Suprapubic skin (tissue), 3 donors: ENCODE results near the gene TAF11L5.
"Not testable (repeated sequence)": the region's sequence is repeated elsewhere in the genome, so short reads cannot be mapped to it uniquely, and the experiment has no call there.

Experiments
- EP300 ChIP-seq: sonication (generic); formaldehyde crosslinking; IDR thresholded peaks from one replicate; pipeline ENCODE4 v1.6.1; 2017; ENCODE audit warnings: antibody characterized with exemption
- POLR2A ChIP-seq, 2 donors: fragments of 450-650 bp; IDR thresholded peaks; one replicate each; pipeline ENCODE4 v1.6.1; 2017; ENCODE audit warnings: antibody characterized with exemption in 2 of 2, mild to moderate bottlenecking in 2 of 2, moderate library complexity in 2 of 2
- TF ChIP-seq, protein P1 (sequence below), 2 donors: fragments of 200-600 bp in 1 of 2; fragments of 450-650 bp in 1 of 2; sonication (generic) in 1 of 2; IDR thresholded peaks; one replicate each; pipeline ENCODE4 v1.5.1; 2016 to 2019; ENCODE audit warnings: antibody characterized with exemption in 2 of 2, mild to moderate bottlenecking in 1 of 2, moderate library complexity in 1 of 2

DNA sequence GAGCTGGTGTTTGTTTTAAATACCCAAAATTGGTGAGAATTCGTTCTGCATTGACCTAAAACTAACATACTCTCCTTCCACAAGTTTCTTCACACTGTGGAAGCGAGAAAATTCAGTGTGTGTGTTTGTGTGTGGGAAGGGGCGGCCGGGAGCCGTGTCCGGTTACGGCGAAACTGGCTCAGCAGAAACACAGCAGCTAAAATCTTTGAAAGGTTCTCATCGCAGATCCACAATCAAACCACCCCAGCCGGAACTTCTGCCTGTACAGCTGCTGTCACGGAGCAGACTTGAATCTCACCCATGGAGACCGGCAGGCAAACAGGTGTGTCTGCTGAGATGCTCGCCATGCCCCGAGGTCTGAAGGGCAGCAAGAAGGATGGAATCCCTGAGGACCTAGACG lies 3.3 kb downstream of the TAF11L5 start, which contains the start of gene TAF11L6:
- not testable (repeated sequence) for TF ChIP-seq POLR2A (IDR thresholded peaks at IDR 0.05); EP300
- TF ChIP-seq, protein P1, sequence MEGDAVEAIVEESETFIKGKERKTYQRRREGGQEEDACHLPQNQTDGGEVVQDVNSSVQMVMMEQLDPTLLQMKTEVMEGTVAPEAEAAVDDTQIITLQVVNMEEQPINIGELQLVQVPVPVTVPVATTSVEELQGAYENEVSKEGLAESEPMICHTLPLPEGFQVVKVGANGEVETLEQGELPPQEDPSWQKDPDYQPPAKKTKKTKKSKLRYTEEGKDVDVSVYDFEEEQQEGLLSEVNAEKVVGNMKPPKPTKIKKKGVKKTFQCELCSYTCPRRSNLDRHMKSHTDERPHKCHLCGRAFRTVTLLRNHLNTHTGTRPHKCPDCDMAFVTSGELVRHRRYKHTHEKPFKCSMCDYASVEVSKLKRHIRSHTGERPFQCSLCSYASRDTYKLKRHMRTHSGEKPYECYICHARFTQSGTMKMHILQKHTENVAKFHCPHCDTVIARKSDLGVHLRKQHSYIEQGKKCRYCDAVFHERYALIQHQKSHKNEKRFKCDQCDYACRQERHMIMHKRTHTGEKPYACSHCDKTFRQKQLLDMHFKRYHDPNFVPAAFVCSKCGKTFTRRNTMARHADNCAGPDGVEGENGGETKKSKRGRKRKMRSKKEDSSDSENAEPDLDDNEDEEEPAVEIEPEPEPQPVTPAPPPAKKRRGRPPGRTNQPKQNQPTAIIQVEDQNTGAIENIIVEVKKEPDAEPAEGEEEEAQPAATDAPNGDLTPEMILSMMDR (IDR thresholded peaks at IDR 0.05) = not testable (repeated sequence)
